AG04450 (cell line): ENCODE results near the gene RNF213. TPM values are rescaled to one million over a fixed set of nuclear protein-coding genes. Genes with fewer than 3 reads are reported as not detected.

Source experiments
- CTCF ChIA-PET: fragments of 300-600, 350-600 bp; formaldehyde crosslinking; extraction: SDS; loops from one replicate; lab custom pipeline; 2022; ENCODE audit warnings: antibody characterized with exemption, inconsistent platforms; lab: Charles Lee
- POLR2A ChIA-PET: fragments of 350-600 bp; formaldehyde crosslinking; extraction: SDS; loops from one replicate; lab custom pipeline; 2021; ENCODE audit warnings: antibody characterized with exemption, inconsistent platforms; lab: Yijun Ruan, JAX
- DNase-seq: peaks from one replicate; pipeline ENCODE4 v3.0.0-alpha.2; 2011; ENCODE audit warnings: low read depth, low spot score
- H3K27ac ChIP-seq: one replicate; pipeline ENCODE4 v1.5.1; 2012; ENCODE audit warnings: low read depth, low read length, control low read depth
- H3K27me3 ChIP-seq: one replicate; pipeline ENCODE4 v1.6.0; 2012; ENCODE audit warnings: low read length; ENCODE audit not compliant: control insufficient read depth, insufficient read depth
- H3K4me3 ChIP-seq: 2 replicates; pipeline ENCODE4 v1.5.1; 2011; ENCODE audit warnings: mild to moderate bottlenecking, low read depth, low read length, control low read depth
- H3K9me3 ChIP-seq: 2 replicates; pipeline ENCODE4 v1.5.1; 2012; ENCODE audit warnings: low read length; ENCODE audit not compliant: control insufficient read depth, insufficient read depth
- polyA plus RNA-seq: library from polyadenylated mRNA; depleted of rRNA; stranded (reverse); fragments of >200 nt; gene quantifications from 2 replicates; pipeline ENCODE4 v1.2.3, GENCODE V29; 2011
- TF ChIP-seq, protein P1 (sequence below): IDR thresholded peaks from 2 replicates; pipeline ENCODE4 v1.5.1; 2011; ENCODE audit warnings: low read depth, low read length, control low read depth, inconsistent platforms

The RNF213 gene
- polyA plus RNA-seq, 1 experiment: 46.8 TPM

- Histone ChIP-seq H3K9me3 (no peaks in the 10 kb centered on the region; the same call in 1 of the 2 replicates), H3K27me3 (no peaks in the 10 kb centered on the region), H3K4me3 (no peak overlapping the region), H3K27ac (peak overlapping the region; percentile 21)
- TF ChIP-seq, protein P1, sequence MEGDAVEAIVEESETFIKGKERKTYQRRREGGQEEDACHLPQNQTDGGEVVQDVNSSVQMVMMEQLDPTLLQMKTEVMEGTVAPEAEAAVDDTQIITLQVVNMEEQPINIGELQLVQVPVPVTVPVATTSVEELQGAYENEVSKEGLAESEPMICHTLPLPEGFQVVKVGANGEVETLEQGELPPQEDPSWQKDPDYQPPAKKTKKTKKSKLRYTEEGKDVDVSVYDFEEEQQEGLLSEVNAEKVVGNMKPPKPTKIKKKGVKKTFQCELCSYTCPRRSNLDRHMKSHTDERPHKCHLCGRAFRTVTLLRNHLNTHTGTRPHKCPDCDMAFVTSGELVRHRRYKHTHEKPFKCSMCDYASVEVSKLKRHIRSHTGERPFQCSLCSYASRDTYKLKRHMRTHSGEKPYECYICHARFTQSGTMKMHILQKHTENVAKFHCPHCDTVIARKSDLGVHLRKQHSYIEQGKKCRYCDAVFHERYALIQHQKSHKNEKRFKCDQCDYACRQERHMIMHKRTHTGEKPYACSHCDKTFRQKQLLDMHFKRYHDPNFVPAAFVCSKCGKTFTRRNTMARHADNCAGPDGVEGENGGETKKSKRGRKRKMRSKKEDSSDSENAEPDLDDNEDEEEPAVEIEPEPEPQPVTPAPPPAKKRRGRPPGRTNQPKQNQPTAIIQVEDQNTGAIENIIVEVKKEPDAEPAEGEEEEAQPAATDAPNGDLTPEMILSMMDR: 0 out of 2 replicates have a peak, but pooled peaks have one; percentile 11
- ChIA-PET CTCF (interaction anchor here (0.6 to 1.6 kb wide), 3 partner anchors 197 to 272 kb away, joined by 4 to 5 read pairs (median 4); no protein-coding TSS in a partner anchor), POLR2A (interaction anchor here (0.7 to 1.3 kb wide), 3 partner anchors 13 to 198 kb away, joined by 3 read pairs; no protein-coding TSS in a partner anchor)
- peak; percentile 88 for DNase-seq
Observed at GRCh38 chr17:80279895-80280294, 19.2 kb downstream of the RNF213 start.

- no peak overlapping the region for H3K27ac ChIP-seq
- H3K4me3 ChIP-seq: no peak overlapping the region
- H3K27me3 ChIP-seq: no peaks in the 10 kb centered on the region
- TF ChIP-seq, protein P1: no peak
- ChIA-PET CTCF (interaction anchor here (0.6 kb wide), 1 partner anchor 20 kb away, joined by 3 read pairs; no protein-coding TSS in a partner anchor), POLR2A (no interaction called here)
- no peak for DNase-seq
- H3K9me3 ChIP-seq: no peaks in the 10 kb centered on the region; the same call in 1 of the 2 replicates
Observed at GRCh38 chr17:80281516-80281915, 20.9 kb downstream of the RNF213 start.

DNA sequence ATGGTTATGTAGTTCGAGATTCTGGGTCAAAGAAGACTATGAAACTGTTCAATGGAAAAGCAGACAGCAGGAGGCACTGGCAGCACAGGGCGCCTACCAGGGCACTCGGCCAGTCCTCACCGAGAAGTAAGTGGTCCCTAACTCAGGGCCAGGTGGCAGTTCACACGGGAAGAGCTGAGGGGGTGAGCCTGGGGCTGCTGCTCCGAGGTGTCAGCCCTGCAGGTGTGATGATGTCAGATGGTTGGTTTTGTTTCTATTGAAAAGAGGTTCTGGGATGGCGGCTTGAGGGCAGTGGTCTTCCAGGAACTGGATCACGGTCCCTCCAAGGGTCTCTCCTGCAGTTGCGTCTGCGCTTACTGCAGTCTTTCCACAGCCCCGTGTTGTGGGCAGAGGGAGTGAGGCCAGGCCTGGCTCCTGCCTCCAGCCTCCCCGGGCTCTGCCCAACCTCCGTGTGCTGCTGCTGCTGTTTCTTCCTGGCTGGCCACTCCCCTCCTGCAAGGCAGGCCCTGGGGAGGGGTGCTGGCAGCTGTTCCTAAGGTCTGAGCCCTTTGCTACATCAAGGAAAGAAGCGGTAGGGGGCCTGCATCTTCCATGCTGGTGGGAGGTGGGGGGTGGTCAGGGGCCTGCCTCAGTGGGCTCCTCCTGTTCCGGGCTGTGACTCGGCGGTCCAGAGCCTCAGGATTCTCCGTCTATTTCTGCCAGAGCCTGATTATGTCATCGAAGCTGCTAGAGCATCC lies 22.6 kb downstream of the RNF213 start:
- ChIA-PET CTCF (no interaction called here), POLR2A (no interaction called here)
- no peak for DNase-seq
- Histone ChIP-seq H3K27ac (no peak overlapping the region), H3K27me3 (no peaks in the 10 kb centered on the region), H3K4me3 (no peak overlapping the region), H3K9me3 (no peaks in the 10 kb centered on the region; the same call in 1 of the 2 replicates)
- TF ChIP-seq, protein P1: no peak

GRCh38 chr17:80284631-80285030 lies 24.0 kb downstream of the RNF213 start:
- Histone ChIP-seq H3K9me3 (no peaks in the 10 kb centered on the region; the same call in 1 of the 2 replicates), H3K27me3 (no peaks in the 10 kb centered on the region), H3K27ac (no peak overlapping the region), H3K4me3 (no peak overlapping the region)
- TF ChIP-seq, protein P1: no peak
- ChIA-PET CTCF (interaction anchor here (0.6 kb wide), 1 partner anchor 23 kb away, joined by 3 read pairs; no protein-coding TSS in a partner anchor), POLR2A (no interaction called here)
- DNase-seq: no peak
